ENCODE measurements around the gene MMD. TPM values are rescaled to one million over a fixed set of nuclear protein-coding genes. Genes with fewer than 3 reads are reported as not detected.

Gene MMD
- total RNA-seq, 1 experiment from 2014 or later, result 73.4 TPM

DNA sequence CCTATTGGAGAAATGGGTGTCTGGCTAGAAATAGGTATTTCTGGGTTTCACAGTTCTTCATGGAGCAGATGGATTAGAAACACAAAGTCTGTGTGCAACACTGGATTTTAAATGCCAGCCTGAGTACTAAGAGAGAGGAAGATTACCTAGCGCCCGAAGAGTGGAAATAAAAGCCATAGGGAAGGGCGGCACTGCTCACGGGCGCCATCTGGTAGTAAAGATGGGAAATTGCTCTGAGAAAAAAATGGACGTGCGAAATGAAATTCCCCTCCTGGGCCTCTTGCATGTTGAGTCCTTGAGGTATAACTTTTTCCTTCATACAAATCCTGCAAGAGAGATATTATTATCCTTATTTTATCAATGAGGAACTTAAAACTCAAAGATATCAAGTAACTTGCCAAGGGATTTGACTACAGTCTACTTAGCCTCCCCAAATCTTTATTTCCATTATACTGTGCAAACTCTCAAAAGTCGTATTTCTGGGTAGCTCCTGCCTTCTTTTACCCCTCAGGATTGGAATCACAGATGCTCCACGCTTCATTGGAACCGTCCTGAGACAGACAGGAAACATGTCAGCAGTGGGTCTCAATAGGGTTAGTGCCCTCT lies 72.8 kb downstream of the MMD start:
- DNase-seq (ENCODE audit: low read depth), result peak; percentile 42

DNA sequence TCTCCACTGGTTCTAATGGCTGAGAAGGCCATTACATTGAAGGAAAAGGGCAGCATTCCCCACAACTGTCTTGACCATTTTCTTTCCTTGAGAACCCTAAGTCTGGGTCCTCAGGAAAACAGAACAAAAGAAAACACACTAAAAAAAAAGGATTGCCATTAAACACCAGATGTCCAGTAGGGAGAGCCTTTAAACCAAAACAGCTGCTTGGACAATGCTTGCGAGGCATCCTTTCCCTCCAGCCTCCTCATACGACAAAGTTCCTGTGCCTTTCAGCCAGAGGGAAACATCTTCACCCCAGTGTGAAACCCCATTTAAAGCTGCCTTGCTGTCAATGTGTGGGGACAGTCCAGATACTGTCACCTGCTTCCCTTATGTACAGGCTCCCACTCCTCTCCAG lies 74.3 kb downstream of the MMD start:
- DNase-seq (ENCODE audit: low read depth), result no peak

DNA sequence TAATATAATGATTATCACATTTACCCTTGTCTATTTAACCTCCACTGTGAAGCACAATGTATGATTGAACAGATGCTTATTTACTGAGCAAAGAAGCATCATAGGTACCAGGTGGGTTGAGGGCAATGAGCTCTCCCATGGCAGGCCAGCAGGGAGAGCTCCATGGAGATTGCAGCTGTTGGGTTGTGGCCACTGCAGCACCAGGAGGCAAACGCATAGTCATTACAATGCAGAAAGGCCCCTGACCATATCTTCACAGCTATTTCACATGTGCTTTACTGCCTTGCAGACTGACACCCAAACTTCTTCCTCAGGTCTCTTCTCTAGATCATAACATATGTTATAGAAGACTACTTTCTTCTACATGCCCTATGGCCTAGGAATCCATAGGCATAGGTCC lies 75.0 kb downstream of the MMD start:
- DNase-seq (ENCODE audit: low read depth), result no peak

DNA sequence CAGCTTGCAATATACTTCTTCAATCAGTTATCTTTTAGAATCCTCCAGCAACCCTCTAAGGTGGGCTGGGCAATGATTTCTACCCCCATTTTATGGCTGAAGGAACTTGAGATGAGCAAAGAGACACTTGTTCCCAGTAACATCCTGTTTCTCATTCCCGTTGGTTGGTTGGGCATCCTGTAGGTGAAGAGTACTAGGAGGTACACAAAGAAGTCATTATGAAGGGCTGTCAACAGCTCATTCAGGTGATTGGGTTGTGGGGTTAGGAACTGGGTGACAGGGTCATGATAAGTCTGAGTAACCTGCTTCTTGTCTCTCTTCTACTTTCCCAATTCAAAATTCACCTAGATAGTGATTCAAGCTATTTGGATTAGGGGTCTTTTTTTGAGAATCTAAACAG lies 76.5 kb downstream of the MMD start:
- no peak for DNase-seq (ENCODE audit: low read depth)

DNA sequence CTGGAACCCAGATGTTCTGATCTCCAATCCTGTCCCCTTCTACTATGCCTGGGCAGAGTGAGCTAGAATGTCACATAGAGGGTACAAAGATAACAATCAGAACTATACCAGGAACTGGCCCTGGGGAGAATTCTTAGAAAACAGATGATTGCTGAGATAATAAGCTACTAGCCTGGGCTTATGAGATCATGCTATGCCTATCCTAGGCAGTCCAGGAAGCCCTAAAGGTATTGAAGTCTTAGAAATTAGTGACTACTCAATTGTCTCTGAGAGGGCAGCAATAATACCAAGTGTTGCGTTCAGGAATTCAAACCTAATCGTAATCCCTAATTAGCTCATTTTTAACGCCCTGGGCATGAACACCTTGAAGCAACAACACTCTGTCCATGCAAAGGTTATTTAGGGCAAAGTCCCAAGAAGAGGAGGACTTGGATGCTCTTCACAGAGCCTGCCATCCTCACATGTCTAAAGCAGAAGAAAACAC lies 77.1 kb downstream of the MMD start:
- DNase-seq (ENCODE audit: low read depth), result no peak

DNA sequence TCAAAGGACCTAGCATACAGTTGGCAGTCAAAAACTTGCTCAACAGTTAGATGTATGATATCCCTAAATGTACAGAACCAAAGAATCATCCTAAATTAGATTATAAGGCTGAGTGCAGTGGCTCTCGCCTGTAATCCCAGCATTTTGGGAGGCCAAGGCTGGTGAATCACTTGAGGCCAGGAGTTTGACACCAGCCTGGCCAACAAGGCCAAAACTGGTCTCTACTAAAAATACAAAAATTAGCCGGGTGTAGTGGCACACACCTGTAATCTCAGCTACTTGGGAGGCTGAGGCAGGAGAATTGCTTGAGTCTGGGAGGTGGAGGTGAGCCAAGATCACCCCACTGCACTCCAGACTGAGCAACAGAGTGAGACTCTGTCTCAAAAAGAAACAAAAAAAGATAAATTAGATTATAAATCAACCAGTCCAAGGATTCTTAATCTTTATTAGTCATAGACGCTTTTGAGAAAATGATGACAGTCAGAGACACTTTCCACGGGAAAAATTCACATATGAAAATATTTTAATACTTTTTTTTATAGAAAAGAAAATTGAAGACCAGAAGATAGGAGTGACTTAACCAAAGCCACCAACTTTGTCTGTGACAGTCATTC lies 77.6 kb downstream of the MMD start:
- no peak for DNase-seq (ENCODE audit: low read depth)

DNA sequence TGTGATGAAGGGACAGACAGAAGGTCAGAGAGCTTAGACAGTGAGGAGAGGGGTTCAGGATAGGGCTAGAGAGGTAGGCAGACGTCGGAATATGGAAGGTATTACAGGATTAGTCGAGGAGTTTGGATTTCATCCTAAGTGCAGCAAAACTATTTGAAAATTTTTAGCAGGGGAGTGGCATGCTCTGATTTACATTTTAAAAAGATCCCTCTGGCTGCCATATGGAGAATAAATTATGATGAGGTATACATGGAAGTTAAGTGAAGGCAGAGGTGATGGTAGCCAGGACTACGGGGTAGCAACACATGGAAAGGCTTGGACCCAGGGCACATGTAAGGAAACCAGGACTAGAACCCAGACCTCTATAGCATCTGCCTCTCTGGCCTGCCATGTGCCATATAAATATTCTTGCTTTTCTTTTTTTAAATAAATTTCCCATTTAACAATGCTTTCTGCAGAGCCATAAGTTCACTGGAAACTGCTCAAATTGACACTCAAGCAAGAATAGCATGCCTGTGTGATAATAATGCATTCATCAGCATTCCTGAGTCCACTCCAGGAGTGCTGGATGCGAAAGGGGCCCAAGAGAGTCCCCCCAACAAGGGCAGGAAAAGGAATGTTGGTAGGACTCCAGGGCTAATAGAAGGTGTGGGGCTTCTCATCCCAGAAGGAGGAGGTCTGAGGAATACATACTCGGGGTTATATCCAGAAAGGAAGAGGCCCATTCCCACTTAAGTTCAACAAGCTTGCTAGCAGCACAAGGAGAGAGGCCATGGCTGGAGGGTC lies 78.6 kb downstream of the MMD start:
- DNase-seq (ENCODE audit: low read depth), result no peak

Other genes starting within 250 kb of the MMD start
- 0.24 and 0.39 TPM in 2 replicates for gene HLF, start 156.9 kb downstream of the MMD start, total RNA-seq (2014; rRNA removed; shearing (Covaris generic))
- not detected in 2 replicates for gene SMIM36, start 89.6 kb upstream of the MMD start, total RNA-seq (2014; rRNA removed; shearing (Covaris generic))

Measured in RPMI7951 (cell line).